GM19324 (cell line): ENCODE data around the gene KLHL13.
"Not testable (repeated sequence)": the region's sequence is repeated elsewhere in the genome, so short reads cannot be mapped to it uniquely, and the experiment has no call there.

Experiments used
- ATAC-seq: cut with Tn5 transposase; IDR thresholded peaks from one replicate; pipeline ENCODE4 v1.9.1; 2021; ENCODE audit warnings: mild to moderate bottlenecking, moderate library complexity; ENCODE audit not compliant: unreplicated experiment, low FRiP score

KLHL13 gene

DNA sequence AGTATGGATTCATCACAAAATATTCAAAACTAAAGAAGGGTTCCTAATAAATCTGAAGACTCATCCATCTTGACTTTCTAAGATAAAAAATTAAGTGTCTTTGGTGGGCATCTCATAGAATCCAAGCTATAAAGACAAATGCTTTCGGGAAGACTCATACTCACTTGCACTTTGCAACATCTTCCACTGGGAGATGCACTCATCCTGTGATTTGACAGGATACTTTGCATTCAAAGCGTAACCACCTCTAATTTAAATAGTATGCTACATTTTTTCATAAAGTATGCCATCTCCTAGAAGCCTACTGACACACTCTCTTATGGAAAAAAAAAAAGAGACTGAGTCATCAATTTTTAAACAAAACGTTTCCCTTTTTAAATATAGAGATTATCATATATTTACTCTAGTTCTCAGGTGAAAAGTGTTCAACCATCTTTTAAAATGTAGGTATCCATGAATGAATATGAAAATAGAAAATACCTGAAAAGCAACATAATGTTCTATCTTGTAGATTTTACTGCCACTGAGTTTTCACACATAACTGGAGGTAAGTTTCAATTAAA is 119.6 kb downstream of the KLHL13 start:
- no peak for ATAC-seq

DNA sequence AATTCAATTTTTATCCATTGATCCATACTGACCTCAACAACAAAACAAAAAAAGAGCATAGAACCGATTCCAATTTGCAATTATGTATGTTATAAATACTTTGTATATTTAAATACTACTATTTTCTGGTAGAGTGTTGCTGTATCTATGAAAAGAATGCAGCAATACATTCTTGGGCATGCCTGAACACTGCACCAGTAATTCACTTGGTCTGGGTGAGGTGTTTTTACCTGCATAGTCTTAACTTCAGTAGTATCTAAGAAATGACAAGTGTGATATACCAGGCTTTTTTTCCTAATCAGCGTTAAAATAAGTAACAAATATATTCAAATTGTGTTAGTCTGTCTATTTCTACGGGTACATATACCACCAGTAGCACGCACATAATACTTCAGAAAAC is 120.2 kb downstream of the KLHL13 start:
- ATAC-seq, result no peak

DNA sequence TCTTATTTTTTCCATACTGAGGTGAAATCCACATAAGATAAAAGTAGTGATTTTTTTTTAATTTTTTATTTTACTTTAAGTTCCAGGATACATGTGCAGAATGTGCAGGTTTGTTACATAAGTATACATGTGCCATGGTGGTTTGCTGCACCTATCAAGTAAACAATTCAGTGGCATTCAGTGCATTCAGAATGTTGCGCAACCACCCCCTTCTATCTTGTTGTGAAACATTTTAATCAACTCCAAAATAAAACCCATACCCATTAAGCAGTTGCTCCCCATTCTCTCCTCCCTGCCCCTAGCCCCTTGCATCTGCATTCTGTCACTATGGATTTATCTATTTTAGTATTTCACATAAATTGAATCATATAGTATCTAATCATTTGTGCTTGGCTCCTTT is 121.2 kb downstream of the KLHL13 start:
- no peak for ATAC-seq

DNA sequence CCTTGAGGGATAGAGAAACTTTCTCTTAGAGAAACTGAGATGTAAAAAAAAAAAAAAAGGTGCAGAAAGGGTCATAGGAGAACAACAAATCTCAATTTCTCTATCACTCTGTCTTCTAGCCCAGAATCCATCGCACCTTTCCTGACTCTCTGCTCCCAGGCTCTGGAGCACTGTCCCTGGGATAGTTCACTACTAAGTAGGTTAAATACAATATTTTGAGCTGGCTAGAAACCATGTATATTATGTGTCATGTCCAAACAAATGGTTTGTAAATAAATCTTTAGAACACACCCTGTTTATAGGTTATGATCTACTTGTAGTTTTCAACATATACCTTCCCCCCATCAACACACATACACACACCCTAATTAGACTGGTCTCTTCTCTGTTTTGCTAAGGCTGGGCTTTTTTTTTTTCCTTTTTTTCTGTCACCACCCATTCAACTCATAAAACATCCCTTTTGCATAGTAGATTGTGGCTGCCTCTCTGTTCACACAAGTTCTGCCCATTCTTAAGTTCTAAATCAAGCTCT is 124.4 kb downstream of the KLHL13 start:
- ATAC-seq, result no peak

DNA sequence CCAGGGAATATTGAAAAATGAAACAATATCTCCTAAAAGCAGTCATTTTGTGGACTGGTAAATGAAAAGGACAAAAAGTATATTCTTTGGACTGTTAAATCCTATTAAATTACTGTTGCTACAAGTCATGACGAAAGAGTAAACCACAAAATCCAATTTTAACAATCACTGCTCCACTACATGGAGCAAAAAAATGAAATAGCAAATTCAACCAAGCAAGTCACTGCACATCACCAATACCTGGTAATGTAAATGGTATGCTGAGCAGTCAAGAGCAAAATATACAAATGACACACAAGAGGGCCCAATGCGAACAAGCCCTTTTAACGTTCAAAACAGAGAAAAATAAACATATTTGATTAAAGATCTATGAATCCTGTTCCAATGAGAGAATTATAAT is 126.2 kb downstream of the KLHL13 start:
- no peak for ATAC-seq

DNA sequence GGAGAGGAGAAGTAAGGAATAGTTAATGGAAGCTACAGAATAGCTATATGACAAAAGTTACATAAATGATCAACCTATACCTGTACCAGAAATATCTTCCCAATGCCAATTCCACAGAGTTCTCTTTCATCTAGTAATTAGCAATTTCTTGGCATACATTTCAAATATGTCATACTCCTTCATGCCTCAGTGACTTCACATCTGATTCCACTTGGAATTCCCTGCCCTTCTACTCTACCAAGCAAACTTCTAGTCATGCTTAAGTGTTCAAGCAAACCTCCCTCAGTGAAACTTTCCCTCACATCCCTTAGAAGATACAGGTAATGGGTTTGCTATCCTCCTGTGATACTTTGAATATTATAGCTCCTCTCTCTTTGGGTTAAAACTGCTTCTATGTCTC is 127.1 kb downstream of the KLHL13 start:
- ATAC-seq, result no peak

DNA sequence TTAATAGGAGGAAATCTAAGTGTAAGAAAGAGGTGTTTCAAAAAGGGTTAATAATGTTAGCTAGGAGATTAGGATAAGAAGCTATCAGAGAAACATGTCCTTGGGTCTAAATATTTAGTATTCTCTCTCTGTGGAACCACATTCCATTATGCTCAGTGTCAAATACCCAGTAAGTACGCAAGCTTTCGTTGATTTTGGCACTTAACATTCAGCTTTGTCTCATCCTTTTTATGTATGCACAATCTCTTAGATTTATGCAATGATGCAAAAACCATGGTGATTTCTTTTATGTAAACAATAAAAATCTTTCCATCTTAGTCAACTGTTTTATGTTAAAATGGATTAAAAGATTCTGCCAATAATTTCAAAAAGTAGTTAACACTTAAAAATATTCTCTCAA is 129.2 kb downstream of the KLHL13 start:
- ATAC-seq, result no peak

DNA sequence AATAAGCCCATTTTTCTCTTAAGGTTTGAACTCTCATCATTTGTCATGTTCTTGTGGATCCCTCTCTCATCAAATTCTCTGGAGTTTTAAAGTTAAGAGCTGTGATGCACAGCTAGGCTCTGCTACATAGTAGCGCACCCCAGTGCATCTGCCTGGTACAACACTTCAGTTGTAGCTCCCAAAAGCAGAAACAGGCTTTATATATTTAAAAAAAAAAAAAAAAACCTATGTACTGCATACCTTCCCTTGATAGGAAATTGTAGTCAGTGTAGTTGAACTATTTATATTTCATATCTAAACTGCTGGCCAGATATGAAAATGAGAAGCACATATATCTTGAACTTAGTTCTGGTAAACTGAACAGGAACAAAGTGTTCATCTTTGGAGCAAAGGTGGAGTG is 131.4 kb downstream of the KLHL13 start:
- no peak for ATAC-seq

DNA sequence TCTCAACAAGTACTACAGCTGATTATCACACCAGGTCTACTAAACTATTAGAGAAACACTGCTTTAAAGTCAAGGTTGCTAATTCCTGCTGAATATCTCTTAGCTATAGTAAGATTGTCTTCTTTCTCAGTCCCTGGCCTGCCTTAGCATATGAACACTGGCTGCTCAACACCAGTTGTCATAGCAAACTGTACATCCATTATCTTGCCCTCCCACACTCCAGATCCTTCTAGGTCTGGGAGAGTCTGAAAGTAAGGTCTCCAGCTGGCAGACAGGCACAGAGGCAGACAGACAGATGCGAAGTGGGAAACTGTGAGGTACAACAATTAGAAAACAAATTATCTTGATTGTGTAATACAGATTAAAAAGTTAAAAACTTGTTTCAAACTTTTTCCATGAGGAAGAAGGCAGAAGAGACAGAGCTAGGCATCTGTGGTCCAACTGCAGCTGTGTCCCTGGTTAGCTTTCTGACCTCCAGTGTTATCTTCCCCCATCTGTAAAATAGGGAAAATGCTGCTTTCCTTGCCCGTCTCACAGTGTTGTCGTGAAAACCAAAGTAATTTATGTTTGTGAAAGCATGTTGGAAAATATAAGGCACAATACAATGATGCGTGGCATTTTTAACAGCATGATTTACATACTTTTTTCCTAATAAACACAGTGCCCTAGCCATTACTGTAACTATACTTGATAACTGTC is 133.8 kb downstream of the KLHL13 start:
- no peak for ATAC-seq

DNA sequence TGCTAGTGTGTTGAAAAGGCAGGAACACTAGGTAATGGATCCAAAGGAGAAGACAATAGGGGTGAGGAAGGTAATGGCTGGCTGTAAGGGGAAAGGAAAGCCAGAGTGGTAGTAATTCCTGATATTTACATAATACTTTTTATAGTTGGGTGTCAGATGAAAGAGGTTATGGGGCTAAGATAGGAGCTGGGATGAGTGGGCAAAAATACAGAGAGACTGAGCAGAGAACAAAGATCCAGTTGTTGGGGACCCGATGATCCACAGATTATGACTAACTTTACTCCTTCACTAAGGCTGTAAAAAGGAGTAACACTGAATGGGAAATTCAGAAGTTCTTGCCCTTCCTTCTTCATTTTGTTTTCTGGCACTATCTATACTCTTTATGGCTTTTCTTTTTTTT is 138.2 kb downstream of the KLHL13 start:
- ATAC-seq, result no peak

DNA sequence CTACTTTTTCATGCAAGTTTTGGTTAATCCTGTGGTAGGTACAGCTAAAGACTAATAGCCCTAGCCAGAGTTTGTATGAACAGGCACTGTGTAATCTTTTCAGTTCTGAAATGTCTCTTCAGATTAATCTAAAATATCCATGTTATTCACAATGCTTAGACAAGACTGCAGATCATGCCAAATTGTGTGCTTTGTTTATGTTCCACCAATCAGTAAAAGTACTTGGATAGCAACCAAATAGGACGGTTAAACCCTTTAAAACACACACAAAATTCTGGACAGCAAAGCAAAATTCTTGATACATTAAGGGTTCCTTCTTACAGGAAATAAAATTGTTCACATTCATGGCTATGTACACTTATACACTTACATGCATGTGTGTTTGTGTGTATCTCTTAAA is 139.1 kb downstream of the KLHL13 start:
- ATAC-seq, result no peak

DNA sequence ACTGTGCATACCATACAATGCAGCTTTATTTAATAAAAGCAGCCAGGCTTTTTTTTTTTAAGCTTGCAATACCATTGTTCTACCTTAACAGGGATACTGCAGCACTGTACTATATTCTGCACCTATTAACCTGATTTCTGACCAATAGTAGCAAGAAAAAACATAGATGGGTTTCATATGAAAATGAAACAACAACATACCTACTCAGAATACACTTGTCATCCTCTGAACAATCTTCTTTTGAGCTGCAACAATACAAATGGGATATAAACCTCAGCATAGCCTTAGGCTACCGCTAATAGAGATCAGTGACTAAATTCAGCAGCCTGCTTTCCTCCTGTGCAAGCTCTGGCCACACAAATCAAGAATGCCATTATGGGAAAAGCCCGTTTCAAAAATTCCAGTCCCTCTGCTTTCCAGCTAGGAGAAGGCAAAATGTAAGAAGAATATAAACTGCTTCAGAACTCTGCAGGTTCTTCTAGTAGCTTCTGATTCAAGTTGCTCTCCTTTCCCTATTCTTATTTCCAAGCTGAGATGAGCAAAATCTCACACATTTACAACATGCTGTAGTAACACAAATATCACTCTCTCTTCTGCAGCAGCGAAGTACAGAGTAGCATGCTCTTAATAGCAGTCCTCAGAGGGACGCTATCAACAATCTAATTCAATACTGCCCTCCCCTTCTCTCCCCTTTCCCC is 143.4 kb downstream of the KLHL13 start:
- ATAC-seq, result no peak

DNA sequence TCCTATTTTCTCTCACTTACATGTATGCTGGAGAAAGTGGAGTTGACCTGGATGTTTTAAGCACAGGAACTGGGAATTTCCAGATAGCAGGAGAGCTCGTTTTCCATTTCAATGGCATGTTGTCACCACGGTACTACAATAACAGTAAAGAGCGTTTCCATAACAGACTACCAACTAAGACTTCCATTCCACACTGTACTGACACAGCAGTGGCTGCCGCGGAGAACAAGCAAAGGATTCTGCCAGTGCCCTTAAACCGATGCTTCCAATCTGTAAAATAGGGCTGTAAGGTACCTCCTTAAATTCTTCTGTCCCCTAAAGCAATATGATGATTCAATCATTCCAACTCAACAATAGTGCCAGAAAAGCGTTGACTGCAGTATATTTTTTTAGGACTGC is 143.9 kb downstream of the KLHL13 start:
- ATAC-seq, result no peak

DNA sequence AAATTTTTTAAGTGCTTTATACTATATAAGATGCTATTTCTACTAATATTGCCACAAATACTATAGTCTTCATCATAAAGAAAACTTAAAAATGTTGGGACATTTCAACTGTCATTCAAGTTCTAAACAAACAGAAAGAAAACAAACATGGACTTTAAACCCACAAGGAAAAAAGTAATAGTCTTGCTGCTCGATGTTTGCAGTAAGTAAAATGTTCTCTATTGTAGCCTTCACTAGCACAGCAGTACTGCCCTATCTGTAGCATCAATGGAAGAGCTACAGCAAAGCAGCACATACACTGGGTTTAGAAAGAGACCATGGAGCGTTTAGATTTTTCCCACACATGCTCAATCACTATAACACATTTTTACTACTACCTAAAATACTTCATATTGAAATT is 146.8 kb downstream of the KLHL13 start:
- no peak for ATAC-seq

DNA sequence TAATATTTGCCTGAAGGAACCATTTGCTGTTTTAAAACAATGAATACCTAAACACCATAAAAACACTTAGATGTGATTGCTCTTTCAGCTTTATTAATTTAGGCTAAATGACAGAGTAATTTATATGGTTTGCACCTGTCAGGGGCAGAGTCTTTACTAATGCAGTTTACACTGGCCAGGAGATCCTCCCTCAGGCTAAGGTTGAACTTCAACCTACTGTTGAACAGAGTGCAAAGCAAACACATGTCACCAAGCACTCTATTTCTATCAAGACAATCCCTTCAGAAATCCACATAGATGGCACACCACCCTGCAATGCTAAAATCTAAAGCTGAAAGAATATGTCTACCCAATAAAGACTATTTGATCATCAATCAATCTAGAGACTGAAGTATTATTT is 147.3 kb downstream of the KLHL13 start:
- ATAC-seq, result no peak

DNA sequence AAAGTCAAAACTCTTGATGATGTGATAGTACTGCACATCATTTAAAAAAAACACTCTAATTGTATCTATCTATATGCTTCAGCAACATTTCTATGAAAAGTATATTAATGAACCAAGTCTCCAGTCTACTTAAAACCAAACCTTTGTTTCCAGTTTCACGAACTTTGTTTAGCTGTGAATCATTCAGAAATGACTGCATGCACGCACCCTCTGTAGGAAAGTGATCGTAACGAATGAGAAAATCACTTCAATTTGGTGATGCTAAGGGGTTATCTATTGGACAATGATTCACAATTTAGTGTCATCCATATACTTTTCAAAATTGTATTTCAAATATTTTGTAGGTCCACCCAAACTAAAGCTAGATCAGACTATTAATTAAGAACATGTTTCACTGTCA is 157.6 kb downstream of the KLHL13 start:
- ATAC-seq, result no peak

DNA sequence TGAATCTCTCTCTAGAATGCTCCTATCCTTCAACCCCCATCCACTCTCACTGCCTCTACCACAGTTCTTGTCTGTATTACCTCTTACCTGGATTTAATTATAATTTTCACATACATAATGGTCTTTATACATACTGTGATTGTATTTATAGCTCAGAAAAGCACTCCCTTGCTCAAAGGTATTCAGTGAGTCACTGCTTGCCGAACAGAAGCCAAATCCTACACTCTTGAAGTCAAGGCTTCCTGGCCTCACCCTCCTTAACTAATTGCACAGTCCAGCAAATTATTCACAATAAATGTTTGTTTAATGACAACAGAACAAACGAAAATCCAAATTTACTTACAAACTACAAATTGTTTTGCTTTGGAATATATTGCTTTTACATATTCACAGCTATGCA is 159.5 kb downstream of the KLHL13 start:
- ATAC-seq, result no peak

DNA sequence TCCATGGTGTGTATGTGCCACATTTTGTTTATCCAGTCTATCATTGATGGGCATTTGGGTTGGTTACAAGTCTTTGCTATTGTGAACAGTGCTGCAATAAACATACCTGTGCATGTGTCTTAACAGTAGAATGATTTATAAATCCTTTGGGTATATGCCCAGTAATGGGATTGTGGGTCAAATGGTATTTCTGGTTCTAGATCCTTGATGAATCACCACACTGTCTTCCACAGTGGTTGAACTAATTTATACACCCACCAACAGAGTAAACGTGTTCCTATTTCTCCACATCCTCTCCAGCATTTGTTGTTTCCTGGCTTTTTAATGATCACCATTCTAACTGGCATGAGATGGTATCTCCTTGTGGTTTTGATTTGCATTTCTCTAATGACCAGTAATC is 177.3 kb downstream of the KLHL13 start:
- not testable (repeated sequence) for ATAC-seq

DNA sequence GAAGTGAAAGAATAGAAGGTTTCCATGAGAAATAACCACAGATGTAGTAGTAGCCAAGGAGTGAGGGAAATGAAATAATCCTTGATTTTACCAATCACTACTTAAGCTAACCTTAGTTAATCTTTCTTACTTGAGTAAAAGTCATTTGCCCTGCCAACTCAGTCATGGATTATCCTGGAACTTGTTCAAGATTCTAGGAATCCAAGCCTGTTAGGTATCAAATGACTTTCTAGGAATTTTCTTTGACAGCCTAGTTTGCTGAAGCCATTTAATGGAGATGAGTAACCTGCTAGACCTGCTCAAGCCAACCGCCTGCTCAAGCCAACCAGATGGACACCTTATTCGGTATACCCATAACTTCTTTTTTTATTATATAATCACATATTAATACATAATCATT is 180.5 kb downstream of the KLHL13 start:
- no peak for ATAC-seq

DNA sequence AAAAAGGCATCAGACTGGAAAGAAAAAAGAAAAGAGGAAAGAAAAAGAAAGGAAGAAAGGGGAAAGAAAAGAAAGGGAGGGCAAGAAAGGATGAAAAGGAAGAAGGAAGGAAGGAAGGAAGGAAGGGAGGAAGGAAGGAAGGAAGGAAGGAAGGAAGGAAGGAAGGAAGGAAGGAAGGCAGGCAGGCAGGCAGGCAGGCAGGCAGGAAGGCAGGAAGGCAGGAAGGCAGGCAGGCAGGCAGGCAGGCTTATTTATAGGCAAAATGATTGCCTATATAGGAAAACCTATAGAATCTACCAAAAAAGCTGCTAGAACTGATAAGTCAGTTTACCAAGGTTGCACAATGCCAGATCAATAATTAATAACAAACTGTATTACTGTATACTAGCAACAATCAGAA is 186.5 kb downstream of the KLHL13 start:
- not testable (repeated sequence) for ATAC-seq

DNA sequence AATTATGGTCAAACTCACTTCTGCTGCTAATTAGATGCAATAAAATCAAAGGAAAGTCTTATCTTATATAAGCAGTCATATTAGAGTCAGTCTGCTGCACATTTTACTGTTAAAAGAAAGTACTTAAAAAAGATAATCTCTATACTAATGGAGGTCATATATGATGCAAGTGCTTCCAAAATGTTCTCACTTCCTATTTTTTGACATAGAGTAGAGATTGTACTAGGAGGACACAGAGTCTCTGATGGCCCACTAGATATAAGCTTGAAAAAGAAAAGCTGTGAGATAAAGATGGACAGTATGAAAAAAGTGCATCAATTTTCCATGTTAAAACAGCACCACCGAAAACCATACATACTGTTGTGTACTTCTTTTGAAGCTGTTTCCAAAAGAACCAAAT is 196.9 kb downstream of the KLHL13 start:
- ATAC-seq, result no peak

DNA sequence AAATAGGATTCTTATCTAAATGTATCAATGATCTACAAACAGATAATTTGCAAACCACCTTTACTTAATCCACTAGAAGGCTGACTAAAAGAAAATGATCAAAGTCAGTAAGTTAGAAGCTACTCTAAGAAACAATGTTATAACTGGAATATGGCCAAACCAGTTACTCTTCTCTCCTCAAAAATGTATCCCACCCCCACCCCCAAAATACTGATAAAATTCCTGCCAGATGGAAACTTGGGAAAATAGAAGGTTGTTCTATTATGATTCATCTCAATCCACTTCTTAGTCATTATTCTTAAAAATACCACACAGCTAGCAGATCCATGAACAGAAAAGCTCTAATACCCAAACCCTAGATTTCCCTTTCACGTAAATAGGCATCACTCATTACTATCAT is 206.4 kb downstream of the KLHL13 start:
- no peak for ATAC-seq
